Activated naive CD8-positive, alpha-beta T cell treated with anti-CD3 and anti-CD28 coated beads, Interleukin-2, amount 50 U/mL, for 16 hours (primary cell): ENCODE data around the gene DHRSX.
"Not testable (repeated sequence)": the region's sequence is repeated elsewhere in the genome, so short reads cannot be mapped to it uniquely, and the experiment has no call there.

Source experiments
- DNase-seq: peaks from one replicate; pipeline ENCODE4 v3.0.0-alpha.2; 2020; ENCODE audit warnings: low read depth, low spot score

The DHRSX gene

DNA sequence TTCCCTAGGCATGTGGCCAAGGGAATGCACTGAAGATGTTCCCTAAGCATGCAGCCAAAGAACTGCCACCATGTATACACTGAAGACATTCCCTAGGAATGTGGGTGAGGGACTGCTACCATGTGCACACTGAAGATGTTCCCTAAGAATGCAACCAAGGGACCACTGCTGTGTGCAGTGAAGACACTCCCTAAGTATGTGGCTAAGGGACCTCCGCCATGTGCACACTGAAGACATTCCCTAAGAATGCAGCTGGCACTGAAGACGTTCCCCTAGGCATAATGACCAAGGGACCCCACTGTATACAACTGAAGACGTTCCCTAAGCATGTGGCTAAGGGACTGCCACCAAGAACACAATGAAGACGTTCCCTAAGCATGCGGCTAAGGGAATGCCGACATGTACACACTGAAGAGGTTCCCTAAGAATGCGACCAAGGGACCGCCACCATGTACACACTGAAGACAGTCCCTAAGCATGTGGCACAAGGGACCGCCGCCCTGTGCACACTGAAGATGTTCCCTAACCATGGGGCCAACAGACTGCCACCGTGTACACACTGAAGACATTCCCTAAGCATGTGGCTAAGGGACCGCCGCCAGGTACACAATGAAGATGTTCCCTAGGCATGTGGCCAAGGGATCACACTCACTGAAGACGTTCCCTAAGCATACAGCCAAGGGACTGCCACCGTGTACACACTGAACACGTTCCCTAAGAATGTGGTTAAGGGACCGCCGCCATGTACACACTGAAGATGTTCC lies 25.6 kb downstream of the DHRSX start:
- no peak for DNase-seq

GRCh38 chrX:2474280-2474962 lies 26.4 kb downstream of the DHRSX start:
- no peak for DNase-seq

- DNase-seq, result not testable (repeated sequence)
These were observed 27.7 kb downstream of the DHRSX start for GRCh38 chrX:2473064-2473463.

DNA sequence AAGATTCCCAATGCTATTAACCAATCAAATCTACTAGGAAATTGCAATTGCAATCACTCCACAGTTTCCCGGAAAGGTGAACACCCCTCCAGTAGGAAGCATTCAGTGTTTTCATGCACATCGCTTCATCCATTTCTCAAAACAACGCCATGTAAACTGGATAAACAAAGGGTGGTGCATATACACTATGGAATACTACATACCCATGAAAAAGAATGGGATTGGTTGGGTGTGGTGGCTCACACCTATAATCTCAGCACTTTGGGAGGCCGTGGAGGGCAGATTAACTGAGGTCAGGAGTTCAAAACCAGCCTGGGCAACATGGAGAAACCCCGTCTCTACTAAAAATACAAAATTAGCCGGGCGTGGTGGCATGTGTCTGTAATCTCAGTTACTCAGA lies 29.1 kb downstream of the DHRSX start:
- no peak for DNase-seq

DNA sequence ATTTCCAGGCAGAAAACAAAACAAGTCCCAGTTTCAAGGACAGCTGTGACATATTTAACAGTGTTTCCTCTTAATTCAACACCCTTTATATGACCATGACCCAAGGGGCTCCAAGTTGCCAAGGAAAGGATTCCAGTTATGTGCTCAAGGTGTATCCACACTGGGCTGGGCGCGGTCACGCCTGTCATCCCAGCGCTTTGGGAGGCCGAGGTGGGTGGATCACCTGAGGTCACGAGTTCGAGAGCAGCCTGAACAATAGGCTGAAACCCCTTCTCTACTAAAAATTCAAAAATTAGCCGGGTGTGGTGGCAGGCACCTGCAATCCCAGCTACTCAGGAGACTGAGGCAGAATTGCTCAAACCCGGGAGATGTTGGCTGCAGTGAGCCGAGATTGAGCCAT lies 29.6 kb downstream of the DHRSX start:
- not testable (repeated sequence) for DNase-seq

GRCh38 chrX:2469852-2470251 lies 30.9 kb downstream of the DHRSX start:
- not testable (repeated sequence) for DNase-seq

GRCh38 chrX:2469196-2469685 lies 31.5 kb downstream of the DHRSX start:
- DNase-seq, result no peak

DNA sequence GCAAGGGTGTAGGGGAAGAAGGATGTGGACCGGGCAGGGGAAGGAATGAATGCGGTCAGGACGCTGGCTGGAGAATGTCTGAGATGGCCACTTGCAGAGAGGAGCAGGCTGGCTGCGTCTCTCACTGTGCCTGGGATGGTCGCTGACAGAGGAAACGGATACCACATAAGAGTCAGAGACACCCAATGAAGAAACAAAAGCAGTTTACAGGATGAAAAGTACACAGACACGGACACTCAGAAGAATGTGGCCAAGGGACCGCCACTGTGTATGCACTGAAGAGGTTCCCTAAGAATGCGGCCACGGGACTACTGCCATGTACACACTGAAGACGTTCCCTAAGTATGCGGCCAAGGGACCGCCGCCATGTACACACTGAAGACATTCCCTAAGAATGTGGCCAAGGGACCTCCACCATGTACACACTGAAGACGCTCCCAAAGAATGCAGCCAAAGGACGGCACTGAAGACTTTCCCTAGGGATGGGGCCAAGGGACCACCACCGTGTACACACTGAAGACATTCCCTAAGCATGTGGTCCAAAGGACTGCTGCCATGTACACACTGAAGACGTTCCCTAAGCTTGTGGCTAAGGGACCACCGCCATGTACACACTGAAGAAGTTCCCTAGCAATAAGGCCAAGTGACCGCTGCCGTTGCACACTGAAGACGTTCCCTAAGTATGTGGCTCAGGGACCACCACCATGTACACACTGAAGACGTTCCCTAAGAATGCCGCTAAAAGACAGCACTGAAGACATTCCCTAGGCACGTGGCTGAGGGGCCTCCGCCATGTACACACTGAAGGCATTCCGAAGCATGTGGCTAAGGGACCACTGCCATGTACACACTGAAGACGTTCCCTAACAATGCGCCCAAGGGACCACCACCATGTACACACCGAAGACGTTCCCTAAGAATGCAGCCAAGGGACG lies 32.2 kb downstream of the DHRSX start:
- DNase-seq, result no peak

DNA sequence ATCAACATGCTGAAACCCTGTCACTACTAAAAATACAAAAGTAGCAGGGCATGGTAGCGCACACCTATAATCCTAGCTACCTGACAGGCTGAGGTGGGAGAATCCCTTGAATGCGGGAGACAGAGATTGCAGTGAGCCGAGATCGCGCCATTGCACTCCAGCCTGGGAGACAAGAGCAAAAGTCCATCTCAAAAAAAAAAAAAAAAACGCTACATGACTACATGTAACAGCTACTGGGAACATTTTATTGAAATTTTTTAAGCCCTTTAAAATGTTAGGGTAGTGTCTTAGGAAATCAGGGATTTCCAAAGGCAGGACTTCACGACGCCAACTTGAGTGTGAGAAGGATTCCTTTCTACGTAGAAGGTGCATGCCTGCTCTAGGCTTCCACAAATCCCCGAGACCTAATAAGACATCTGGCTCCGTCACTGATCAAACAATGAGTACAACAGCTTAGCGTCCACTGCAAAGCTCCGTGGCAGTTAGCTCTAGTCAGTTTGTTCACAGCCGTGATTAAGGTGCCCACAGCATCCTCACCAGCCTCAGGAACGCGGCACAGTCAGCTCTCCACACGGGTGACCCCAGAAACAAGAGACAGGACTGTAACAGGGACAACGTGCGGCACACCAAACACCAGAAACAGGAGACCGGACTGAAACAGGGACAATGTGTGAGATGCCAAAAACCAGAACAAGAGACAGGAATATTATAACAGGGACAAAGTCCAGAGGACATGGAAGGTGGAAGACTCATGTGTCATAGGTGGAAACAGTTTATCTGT lies 33.7 kb downstream of the DHRSX start:
- no peak for DNase-seq

- no peak for DNase-seq
These were observed 36.1 kb downstream of the DHRSX start for GRCh38 chrX:2464677-2465166.

- DNase-seq, result no peak
These were observed 36.7 kb downstream of the DHRSX start for GRCh38 chrX:2463973-2464676.

- DNase-seq, result not testable (repeated sequence)
These were observed 37.3 kb downstream of the DHRSX start for GRCh38 chrX:2463481-2463880.

- DNase-seq, result no peak
These were observed 38.0 kb downstream of the DHRSX start for GRCh38 chrX:2462780-2463179.

GRCh38 chrX:2462074-2462473 lies 38.7 kb downstream of the DHRSX start:
- DNase-seq, result no peak

- no peak for DNase-seq
These were observed 39.1 kb downstream of the DHRSX start for GRCh38 chrX:2461711-2462016.

- DNase-seq, result not testable (repeated sequence)
These were observed 39.7 kb downstream of the DHRSX start for GRCh38 chrX:2460821-2461710.

- DNase-seq, result not testable (repeated sequence)
These were observed 40.7 kb downstream of the DHRSX start for GRCh38 chrX:2460048-2460447.

DNA sequence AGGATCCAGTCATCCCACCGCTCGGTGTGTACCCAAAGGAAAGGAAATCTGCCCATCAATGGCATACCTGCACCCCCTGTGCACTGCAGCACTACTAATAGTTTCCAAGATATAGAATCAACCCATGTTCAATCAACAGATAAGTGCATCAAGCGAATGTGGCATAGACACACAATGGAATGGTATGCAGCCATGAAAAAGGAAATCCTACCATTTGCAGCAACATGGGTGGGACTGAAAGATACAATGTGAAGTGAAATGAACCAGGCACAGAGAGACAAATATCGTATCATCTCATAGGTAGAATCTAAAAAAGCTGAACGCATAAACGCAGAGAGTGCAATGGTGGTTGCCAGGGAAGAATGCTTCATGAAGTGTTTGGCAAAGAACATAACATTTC lies 42.5 kb downstream of the DHRSX start:
- no peak for DNase-seq
